Activated CD4-positive, alpha-beta memory T cell treated with anti-CD3 and anti-CD28 coated beads for 36 hours (primary cell): ENCODE data around the gene EXOC4. TPM values are rescaled to one million over a fixed set of nuclear protein-coding genes. Genes with fewer than 3 reads are reported as not detected.

ENCODE experiments used
- CTCF ChIA-PET: fragments of 350-600 bp; sonication (Branson Sonifier 250); formaldehyde crosslinking; loops from one replicate; lab custom pipeline; 2021; ENCODE audit warnings: antibody characterized with exemption, inconsistent platforms; lab: Charles Lee
- POLR2A ChIA-PET: fragments of 350-600 bp; sonication (Branson Sonifier 250); formaldehyde crosslinking; loops from one replicate; lab custom pipeline; 2021; ENCODE audit warnings: antibody characterized with exemption; lab: Charles Lee
- DNase-seq: peaks from one replicate; pipeline ENCODE4 v3.0.0-alpha.2; 2020
- H3K27ac Mint-ChIP-seq: one replicate; pipeline ENCODE4 v1.8.0; 2021; ENCODE audit warnings: mixed read lengths
- H3K27me3 Mint-ChIP-seq: one replicate; pipeline ENCODE4 v1.8.0; 2021; ENCODE audit warnings: mixed read lengths
- H3K36me3 Mint-ChIP-seq: one replicate; pipeline ENCODE4 v1.8.0; 2021; ENCODE audit warnings: mixed read lengths
- H3K4me1 Mint-ChIP-seq: one replicate; pipeline ENCODE4 v1.8.0; 2021; ENCODE audit warnings: low read depth, mixed read lengths
- H3K4me3 Mint-ChIP-seq: one replicate; pipeline ENCODE4 v1.8.0; 2021; ENCODE audit warnings: mild to moderate bottlenecking, mixed read lengths
- H3K9me3 Mint-ChIP-seq: one replicate; pipeline ENCODE4 v1.8.0; 2021; ENCODE audit warnings: mixed read lengths
- intact Hi-C: fragments of 100-400 bp; cut with micrococcal nuclease; formaldehyde crosslinking; loops from one replicate; pipeline ENCODE4 v1.15.1; 2023
- total RNA-seq, 2 experiments: library from RNA; stranded (reverse); gene quantifications; one replicate each; pipeline ENCODE4 v1.2.3, GENCODE V29; 2021

Gene EXOC4
- total RNA-seq, 2 experiments from 2014 or later: 55.8 to 60.8 TPM

GRCh38 chr7:133436014-133436428 is 183.1 kb downstream of the EXOC4 start:
- Mint-ChIP-seq H3K4me3 (no peak overlapping the region), H3K4me1 (no peaks in the 10 kb centered on the region), H3K27ac (no peak overlapping the region), H3K9me3 (no peaks in the 10 kb centered on the region), H3K27me3 (no peaks in the 10 kb centered on the region), H3K36me3 (peaks cover 10% of the 10 kb centered on the region)
- ChIA-PET POLR2A (no interaction called here), CTCF (no interaction called here)
- DNase-seq: no peak
- intact Hi-C loops: no loop called here

GRCh38 chr7:133437544-133437943 is 184.7 kb downstream of the EXOC4 start:
- H3K4me3 Mint-ChIP-seq: no peak overlapping the region

GRCh38 chr7:133442818-133443217 is 189.9 kb downstream of the EXOC4 start:
- ChIA-PET CTCF (no interaction called here), POLR2A (no interaction called here)
- no peak overlapping the region for H3K27ac Mint-ChIP-seq
- no peaks in the 10 kb centered on the region for H3K27me3 Mint-ChIP-seq
- H3K4me1 Mint-ChIP-seq: no peaks in the 10 kb centered on the region
- no peak overlapping the region for H3K4me3 Mint-ChIP-seq
- no peak for DNase-seq
- no peaks in the 10 kb centered on the region for H3K9me3 Mint-ChIP-seq
- intact Hi-C loops: no loop called here
- peaks cover 8% of the 10 kb centered on the region for H3K36me3 Mint-ChIP-seq

More at GRCh38 chr7:133437544-133437943, 184.7 kb downstream of the EXOC4 start:
- Mint-ChIP-seq H3K4me1 (no peaks in the 10 kb centered on the region), H3K36me3 (peaks cover 10% of the 10 kb centered on the region), H3K27me3 (no peaks in the 10 kb centered on the region), H3K27ac (no peak overlapping the region), H3K9me3 (no peaks in the 10 kb centered on the region)
- ChIA-PET CTCF (no interaction called here), POLR2A (no interaction called here)
- no peak for DNase-seq
- intact Hi-C loops: no loop called here

- Mint-ChIP-seq H3K27me3 (no peaks in the 10 kb centered on the region), H3K4me1 (no peaks in the 10 kb centered on the region), H3K27ac (no peak overlapping the region), H3K36me3 (peaks cover 3% of the 10 kb centered on the region), H3K9me3 (no peaks in the 10 kb centered on the region), H3K4me3 (no peak overlapping the region)
- intact Hi-C loops: no loop called here
- POLR2A ChIA-PET: no interaction called here
- no peak for DNase-seq
- CTCF ChIA-PET: no interaction called here
Observed at GRCh38 chr7:133445617-133446016, 192.7 kb downstream of the EXOC4 start.

- H3K4me1 Mint-ChIP-seq: no peaks in the 10 kb centered on the region
- no peaks in the 10 kb centered on the region for H3K9me3 Mint-ChIP-seq
- no peaks in the 10 kb centered on the region for H3K36me3 Mint-ChIP-seq
- ChIA-PET POLR2A (no interaction called here), CTCF (no interaction called here)
- no peak overlapping the region for H3K4me3 Mint-ChIP-seq
- H3K27ac Mint-ChIP-seq: no peak overlapping the region
- intact Hi-C loops: no loop called here
- no peak for DNase-seq
- no peaks in the 10 kb centered on the region for H3K27me3 Mint-ChIP-seq
Observed at GRCh38 chr7:133448012-133448411, 195.1 kb downstream of the EXOC4 start.

GRCh38 chr7:133452577-133452976 is 199.7 kb downstream of the EXOC4 start:
- no peaks in the 10 kb centered on the region for H3K4me1 Mint-ChIP-seq
- intact Hi-C loops: no loop called here
- no peaks in the 10 kb centered on the region for H3K9me3 Mint-ChIP-seq
- H3K36me3 Mint-ChIP-seq: no peaks in the 10 kb centered on the region
- ChIA-PET POLR2A (no interaction called here), CTCF (no interaction called here)
- H3K27me3 Mint-ChIP-seq: no peaks in the 10 kb centered on the region
- no peak overlapping the region for H3K4me3 Mint-ChIP-seq
- DNase-seq: no peak
- H3K27ac Mint-ChIP-seq: no peak overlapping the region

- no peak for DNase-seq
- intact Hi-C loops: no loop called here
- CTCF ChIA-PET: no interaction called here
- Mint-ChIP-seq H3K27me3 (no peaks in the 10 kb centered on the region), H3K4me3 (no peak overlapping the region), H3K27ac (no peak overlapping the region), H3K4me1 (no peaks in the 10 kb centered on the region), H3K36me3 (peaks cover 14% of the 10 kb centered on the region), H3K9me3 (no peaks in the 10 kb centered on the region)
- POLR2A ChIA-PET: no interaction called here
Observed at GRCh38 chr7:133458688-133459087, 205.8 kb downstream of the EXOC4 start.

GRCh38 chr7:133461421-133461820 is 208.5 kb downstream of the EXOC4 start:
- POLR2A ChIA-PET: no interaction called here
- CTCF ChIA-PET: no interaction called here
- Mint-ChIP-seq H3K27ac (no peak overlapping the region), H3K27me3 (no peaks in the 10 kb centered on the region), H3K36me3 (peaks cover 26% of the 10 kb centered on the region), H3K4me1 (no peaks in the 10 kb centered on the region), H3K4me3 (no peak overlapping the region), H3K9me3 (peaks cover 18% of the 10 kb centered on the region)
- DNase-seq: no peak
- intact Hi-C loops: no loop called here

GRCh38 chr7:133475655-133476054 is 222.8 kb downstream of the EXOC4 start:
- H3K27ac Mint-ChIP-seq: no peak overlapping the region
- H3K36me3 Mint-ChIP-seq: peaks cover 15% of the 10 kb centered on the region
- ChIA-PET CTCF (no interaction called here), POLR2A (no interaction called here)
- no peak for DNase-seq
- no peaks in the 10 kb centered on the region for H3K27me3 Mint-ChIP-seq
- H3K9me3 Mint-ChIP-seq: peaks cover 11% of the 10 kb centered on the region
- H3K4me1 Mint-ChIP-seq: no peaks in the 10 kb centered on the region
- H3K4me3 Mint-ChIP-seq: no peak overlapping the region
- intact Hi-C loops: no loop called here

GRCh38 chr7:133477791-133478190 is 224.9 kb downstream of the EXOC4 start:
- no peak overlapping the region for H3K4me3 Mint-ChIP-seq
- H3K9me3 Mint-ChIP-seq: peaks cover 2% of the 10 kb centered on the region
- H3K27ac Mint-ChIP-seq: no peak overlapping the region
- POLR2A ChIA-PET: no interaction called here
- peaks cover 2% of the 10 kb centered on the region for H3K4me1 Mint-ChIP-seq
- intact Hi-C loops: no loop called here
- no peaks in the 10 kb centered on the region for H3K27me3 Mint-ChIP-seq
- DNase-seq: no peak
- peaks cover 13% of the 10 kb centered on the region for H3K36me3 Mint-ChIP-seq
- CTCF ChIA-PET: no interaction called here

GRCh38 chr7:133478591-133479135 is 225.8 kb downstream of the EXOC4 start:
- Mint-ChIP-seq H3K27me3 (no peaks in the 10 kb centered on the region), H3K4me3 (no peak overlapping the region), H3K27ac (no peak overlapping the region), H3K36me3 (peaks cover 13% of the 10 kb centered on the region), H3K9me3 (no peaks in the 10 kb centered on the region), H3K4me1 (peaks cover 11% of the 10 kb centered on the region)
- CTCF ChIA-PET: no interaction called here
- intact Hi-C loops: no loop called here
- POLR2A ChIA-PET: no interaction called here
- DNase-seq: no peak

GRCh38 chr7:133479456-133480065 is 226.7 kb downstream of the EXOC4 start:
- Mint-ChIP-seq H3K27me3 (no peaks in the 10 kb centered on the region), H3K27ac (no peak overlapping the region), H3K4me1 (peaks cover 18% of the 10 kb centered on the region), H3K36me3 (peaks cover 17% of the 10 kb centered on the region), H3K9me3 (no peaks in the 10 kb centered on the region), H3K4me3 (no peak overlapping the region)
- ChIA-PET POLR2A (no interaction called here), CTCF (no interaction called here)
- intact Hi-C loops: no loop called here
- DNase-seq: no peak

- Mint-ChIP-seq H3K27ac (no peak overlapping the region), H3K9me3 (no peaks in the 10 kb centered on the region), H3K27me3 (no peaks in the 10 kb centered on the region), H3K36me3 (peaks cover 21% of the 10 kb centered on the region), H3K4me3 (no peak overlapping the region), H3K4me1 (peaks cover 22% of the 10 kb centered on the region)
- ChIA-PET POLR2A (no interaction called here), CTCF (no interaction called here)
- intact Hi-C loops: no loop called here
- no peak for DNase-seq
Observed at GRCh38 chr7:133480868-133481267, 228.0 kb downstream of the EXOC4 start.
